GM23338 (cell line): ENCODE measurements around the gene USP38. TPM values are rescaled to one million over a fixed set of nuclear protein-coding genes. Genes with fewer than 3 reads are reported as not detected.

ENCODE experiments used
- ATAC-seq: fragments of 200-7000 bp; cut with Tn5 transposase; 3 replicates; pipeline ENCODE4 v1.9.1; 2020
- DNase-seq: peaks from one replicate; pipeline ENCODE4 v3.0.0-alpha.2; 2015; ENCODE audit warnings: low spot score
- H2AFZ ChIP-seq: fragments of 200-600 bp; sonication (generic); 2 replicates; pipeline ENCODE4 v1.8.0; 2016; ENCODE audit warnings: antibody characterized with exemption, mild to moderate bottlenecking, moderate library complexity
- H3F3A ChIP-seq: fragments of 200-600 bp; sonication (generic); replicated peaks from 2 replicates; pipeline ENCODE4 v1.8.0; 2017; ENCODE audit warnings: antibody characterized with exemption, mixed run types, low read depth
- H3K27ac ChIP-seq: fragments of 200-600 bp; sonication (generic); 2 replicates; pipeline ENCODE4 v1.6.1; 2016; ENCODE audit warnings: low read depth
- H3K27me3 ChIP-seq: fragments of 200-600 bp; sonication (generic); 2 replicates; pipeline ENCODE4 v1.8.0; 2016; ENCODE audit warnings: mild to moderate bottlenecking, mixed run types, moderate library complexity; ENCODE audit not compliant: insufficient read depth
- H3K36me3 ChIP-seq: fragments of 200-600 bp; sonication (generic); 2 replicates; pipeline ENCODE4 v1.8.0; 2016; ENCODE audit warnings: mild to moderate bottlenecking; ENCODE audit not compliant: insufficient read depth
- H3K4me1 ChIP-seq: fragments of 200-600 bp; sonication (generic); 2 replicates; pipeline ENCODE4 v1.8.0; 2016; ENCODE audit warnings: mild to moderate bottlenecking, moderate library complexity; ENCODE audit not compliant: insufficient read depth
- H3K4me2 ChIP-seq: fragments of 200-600 bp; sonication (generic); 2 replicates; pipeline ENCODE4 v1.7.1; 2017; ENCODE audit warnings: mixed run types
- H3K4me3 ChIP-seq: fragments of 200-600 bp; sonication (generic); 2 replicates; pipeline ENCODE4 v1.6.1; 2016; ENCODE audit warnings: mixed run types
- H3K79me2 ChIP-seq: fragments of 200-600 bp; sonication (generic); replicated peaks from 2 replicates; pipeline ENCODE4 v1.8.0; 2017; ENCODE audit warnings: mild to moderate bottlenecking; ENCODE audit not compliant: insufficient read depth
- H3K9me2 ChIP-seq: fragments of 200-600 bp; sonication (generic); 2 replicates; pipeline ENCODE4 v1.8.0; 2017; ENCODE audit not compliant: insufficient read depth
- H4K20me1 ChIP-seq: fragments of 200-600 bp; sonication (generic); replicated peaks from 2 replicates; pipeline ENCODE4 v1.8.0; 2017; ENCODE audit warnings: mild to moderate bottlenecking; ENCODE audit not compliant: insufficient read depth
- H3K27ac Mint-ChIP-seq: 2 replicates; pipeline ENCODE4 v1.8.0; 2020; ENCODE audit warnings: inconsistent platforms, mild to moderate bottlenecking, moderate library complexity, mixed read lengths
- H3K27me3 Mint-ChIP-seq: 3 replicates; pipeline ENCODE4 v1.8.0; 2022; ENCODE audit warnings: low read depth, mild to moderate bottlenecking, moderate library complexity, mixed read lengths, inconsistent platforms; ENCODE audit not compliant: insufficient read depth, poor library complexity
- H3K36me3 Mint-ChIP-seq: 3 replicates; pipeline ENCODE4 v1.8.0; 2021; ENCODE audit warnings: low read depth, mild to moderate bottlenecking, inconsistent platforms, moderate library complexity, mixed read lengths
- H3K4me1 Mint-ChIP-seq: 3 replicates; pipeline ENCODE4 v1.8.0; 2020; ENCODE audit warnings: mild to moderate bottlenecking, inconsistent platforms, mixed read lengths
- H3K4me3 Mint-ChIP-seq: 3 replicates; pipeline ENCODE4 v1.8.0; 2021; ENCODE audit warnings: moderate library complexity, mild to moderate bottlenecking, inconsistent platforms, mixed read lengths
- H3K9me3 Mint-ChIP-seq: 3 replicates; pipeline ENCODE4 v1.8.0; 2020; ENCODE audit warnings: moderate library complexity, mild to moderate bottlenecking, inconsistent platforms, mixed read lengths
- CREB1 ChIP-seq: fragments of 250-450 bp; sonication (Bioruptor Pico); IDR thresholded peaks from 2 replicates; pipeline ENCODE4 v1.5.0; 2020; ENCODE audit warnings: low read depth, mild to moderate bottlenecking, moderate library complexity
- CTCF ChIP-seq, 2 experiments: fragments of 200-600 bp in 1 of 2; sonication (generic) in 1 of 2; conservative IDR thresholded peaks; 2 replicates each; pipeline versions ENCODE4 v1.5.1 to v1.6.1; 2016 to 2017; ENCODE audit warnings: antibody characterized with exemption in 2 of 2, low read depth in 2 of 2, mild to moderate bottlenecking in 2 of 2, moderate library complexity in 1 of 2
- EZH2 ChIP-seq: fragments of 200-600 bp; sonication (generic); IDR thresholded peaks from one replicate; pipeline ENCODE4 v1.8.0; 2017; ENCODE audit warnings: antibody characterized with exemption, mild to moderate bottlenecking, low read depth; ENCODE audit not compliant: unreplicated experiment
- EZH2phosphoT487 ChIP-seq: fragments of 200-600 bp; sonication (generic); IDR thresholded peaks from one replicate; pipeline ENCODE4 v1.8.1; 2018; ENCODE audit warnings: antibody characterized with exemption; ENCODE audit not compliant: unreplicated experiment
- JUNB ChIP-seq: IDR thresholded peaks from one replicate; pipeline ENCODE4 v1.6.1; 2016; ENCODE audit warnings: antibody characterized with exemption; ENCODE audit not compliant: unreplicated experiment
- POLR2AphosphoS5 ChIP-seq: IDR thresholded peaks from 2 replicates; pipeline ENCODE4 v1.6.1; 2016; ENCODE audit warnings: antibody characterized with exemption, low read depth
- STAT1 ChIP-seq: IDR thresholded peaks from one replicate; pipeline ENCODE4 v1.6.1; 2016; ENCODE audit warnings: antibody characterized with exemption; ENCODE audit not compliant: unreplicated experiment
- ZNF331 ChIP-seq: fragments of 250-450 bp; sonication (Bioruptor Pico); IDR thresholded peaks from 2 replicates; pipeline ENCODE4 v1.5.0; 2020; ENCODE audit warnings: low read depth, mild to moderate bottlenecking, moderate library complexity
- long read RNA-seq: library from polyadenylated mRNA; unstranded; transcript quantifications from one replicate; pipeline ENCODE4 v2.0.0, GENCODE V29; 2020; ENCODE audit not compliant: unreplicated experiment
- polyA plus RNA-seq: library from polyadenylated mRNA; unstranded; fragments of >200 nt; fragmentation: Nextera tagmentation; extraction: Ambion mirVana; gene quantifications from 2 replicates; pipeline ENCODE4 v1.2.1, GENCODE V29; 2016
- total RNA-seq: library from RNA; depleted of rRNA; stranded (reverse); fragments of >200 nt; shearing (Covaris generic); gene quantifications from 2 replicates; pipeline ENCODE4 v1.2.3, GENCODE V29; 2014; rRNA removed
- TF ChIP-seq, protein P1 (sequence below): IDR thresholded peaks from one replicate; pipeline ENCODE4 v1.6.1; 2018; ENCODE audit warnings: antibody characterized with exemption; ENCODE audit not compliant: unreplicated experiment

Gene USP38
- total RNA-seq (14.0 and 16.5 TPM in 2 replicates), polyA plus RNA-seq (3.5 and 3.7 TPM in 2 replicates)
- long read RNA-seq, full-length matches to known transcripts, result 2 of 3 reads
- long read RNA-seq, partial matches to known transcripts, result 1 of 3 reads
- long read RNA-seq, other reads (novel, unspliced or antisense), result 0 of 3 reads

DNA sequence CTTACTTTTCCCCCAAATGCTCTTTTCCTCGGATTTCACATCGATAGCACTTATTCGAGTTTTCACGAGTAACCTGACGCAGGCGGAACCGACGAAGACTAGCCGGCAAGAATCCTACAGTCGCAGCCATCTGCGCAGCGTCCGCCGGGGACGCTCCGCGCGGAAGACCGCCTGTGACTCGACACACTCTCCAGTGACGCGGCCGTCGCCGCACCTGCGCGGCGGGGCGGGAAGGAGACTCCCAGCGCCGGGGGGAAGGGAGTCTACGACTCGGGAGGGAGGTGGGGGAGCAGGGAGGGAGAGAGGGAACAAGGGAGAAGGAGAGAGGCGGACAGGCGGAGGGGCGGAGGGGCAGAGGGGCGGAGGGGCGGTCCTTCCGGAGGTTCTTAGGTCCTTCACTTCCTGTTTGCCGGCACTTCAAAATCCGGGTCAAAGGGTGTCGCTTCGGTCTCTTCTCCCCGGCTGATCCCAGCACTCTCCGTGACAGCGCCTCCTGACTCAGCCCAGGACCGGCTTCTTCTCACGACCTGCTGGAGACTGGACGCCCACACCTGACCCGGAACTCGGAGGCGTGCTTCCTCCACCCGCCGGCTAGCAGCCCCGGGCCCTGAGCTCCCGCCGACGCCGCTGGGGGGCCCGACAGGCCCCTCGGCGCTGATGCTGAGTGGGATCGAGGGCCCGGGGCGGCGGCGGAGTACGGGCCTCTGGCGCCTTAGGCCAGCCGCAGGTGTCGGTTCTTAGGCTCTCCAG, at the start of gene USP38:
USP38 (plus strand) TSS at position 415 of the 750 bp plus-strand sequence. CDS start 534 bp downstream, outside the sequence.
- H3K36me3 ChIP-seq, result no peaks in the 10 kb centered on the region
- H3K4me3 Mint-ChIP-seq, result peak within 1 kb of the TSS; percentile 99
- H2AFZ ChIP-seq, result peak within 1 kb of the TSS; percentile 93
- no peak for TF ChIP-seq ZNF331 (CRISPR knock-in tag)
- no peak for TF ChIP-seq EZH2
- TF ChIP-seq CREB1 (CRISPR knock-in tag), result peak; percentile 88
- TF ChIP-seq, protein P1, sequence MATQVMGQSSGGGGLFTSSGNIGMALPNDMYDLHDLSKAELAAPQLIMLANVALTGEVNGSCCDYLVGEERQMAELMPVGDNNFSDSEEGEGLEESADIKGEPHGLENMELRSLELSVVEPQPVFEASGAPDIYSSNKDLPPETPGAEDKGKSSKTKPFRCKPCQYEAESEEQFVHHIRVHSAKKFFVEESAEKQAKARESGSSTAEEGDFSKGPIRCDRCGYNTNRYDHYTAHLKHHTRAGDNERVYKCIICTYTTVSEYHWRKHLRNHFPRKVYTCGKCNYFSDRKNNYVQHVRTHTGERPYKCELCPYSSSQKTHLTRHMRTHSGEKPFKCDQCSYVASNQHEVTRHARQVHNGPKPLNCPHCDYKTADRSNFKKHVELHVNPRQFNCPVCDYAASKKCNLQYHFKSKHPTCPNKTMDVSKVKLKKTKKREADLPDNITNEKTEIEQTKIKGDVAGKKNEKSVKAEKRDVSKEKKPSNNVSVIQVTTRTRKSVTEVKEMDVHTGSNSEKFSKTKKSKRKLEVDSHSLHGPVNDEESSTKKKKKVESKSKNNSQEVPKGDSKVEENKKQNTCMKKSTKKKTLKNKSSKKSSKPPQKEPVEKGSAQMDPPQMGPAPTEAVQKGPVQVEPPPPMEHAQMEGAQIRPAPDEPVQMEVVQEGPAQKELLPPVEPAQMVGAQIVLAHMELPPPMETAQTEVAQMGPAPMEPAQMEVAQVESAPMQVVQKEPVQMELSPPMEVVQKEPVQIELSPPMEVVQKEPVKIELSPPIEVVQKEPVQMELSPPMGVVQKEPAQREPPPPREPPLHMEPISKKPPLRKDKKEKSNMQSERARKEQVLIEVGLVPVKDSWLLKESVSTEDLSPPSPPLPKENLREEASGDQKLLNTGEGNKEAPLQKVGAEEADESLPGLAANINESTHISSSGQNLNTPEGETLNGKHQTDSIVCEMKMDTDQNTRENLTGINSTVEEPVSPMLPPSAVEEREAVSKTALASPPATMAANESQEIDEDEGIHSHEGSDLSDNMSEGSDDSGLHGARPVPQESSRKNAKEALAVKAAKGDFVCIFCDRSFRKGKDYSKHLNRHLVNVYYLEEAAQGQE, result no peak
- peak; percentile 72 for TF ChIP-seq POLR2AphosphoS5
- no peak for TF ChIP-seq JUNB
- TF ChIP-seq STAT1, result no peak
- no peak for TF ChIP-seq EZH2phosphoT487
- TF ChIP-seq CTCF (conservative IDR thresholded peaks at IDR 0.05; ENCODE audit: low read depth in 2 of 2), result no peak
- no peaks in the 10 kb centered on the region for H3K9me3 Mint-ChIP-seq
- peaks cover 19% of the 10 kb centered on the region for H3K36me3 Mint-ChIP-seq
- H3K4me1 Mint-ChIP-seq, result peaks cover 26% of the 10 kb centered on the region
- ATAC-seq (peak; percentile 91), DNase-seq (peak; percentile 94)
- H3K27ac ChIP-seq, result peak within 1 kb of the TSS; percentile 98
- peaks cover 13% of the 10 kb centered on the region for H3K4me1 ChIP-seq
- H3K27me3 ChIP-seq, result no peaks in the 10 kb centered on the region
- H3K4me2 ChIP-seq, result peak within 1 kb of the TSS; percentile 84
- H3K4me3 ChIP-seq, result peak within 1 kb of the TSS; percentile 89
- H3F3A ChIP-seq, result no peaks in the 10 kb centered on the region; the same call in 1 of the 2 replicates
- peaks cover 49% of the 10 kb centered on the region for H3K79me2 ChIP-seq
- H3K27me3 Mint-ChIP-seq, result no peaks in the 10 kb centered on the region
- H3K9me2 ChIP-seq, result no peaks in the 10 kb centered on the region
- H3K27ac Mint-ChIP-seq, result peak within 1 kb of the TSS; percentile 98
- H4K20me1 ChIP-seq, result peaks cover 11% of the 10 kb centered on the region
